Smooth muscle cell (in vitro differentiated cells): ENCODE results near the gene RPL22. TPM values are rescaled to one million over a fixed set of nuclear protein-coding genes. Genes with fewer than 3 reads are reported as not detected.

Experiments used
- DNase-seq: peaks from one replicate; lab custom pipeline; 2025; ENCODE audit not compliant: unreplicated experiment; lab: John Stamatoyannopoulos, UW
- H2AFZ ChIP-seq: fragments of 200-600 bp; sonication (generic); 2 replicates; pipeline ENCODE4 v1.6.0; 2016; ENCODE audit warnings: antibody characterized with exemption, low read depth, mild to moderate bottlenecking
- H3F3A ChIP-seq: fragments of 200-600 bp; sonication (generic); 2 replicates; pipeline ENCODE4 v1.6.0; 2017; ENCODE audit warnings: antibody characterized with exemption, low read depth
- H3K27ac ChIP-seq: fragments of 200-600 bp; sonication (generic); 2 replicates; pipeline ENCODE4 v1.5.1; 2016; ENCODE audit warnings: low read depth, mild to moderate bottlenecking
- H3K27me3 ChIP-seq: fragments of 200-600 bp; sonication (generic); 2 replicates; pipeline ENCODE4 v1.6.1; 2016; ENCODE audit warnings: low read depth, mild to moderate bottlenecking
- H3K36me3 ChIP-seq: fragments of 200-600 bp; sonication (generic); 2 replicates; pipeline ENCODE4 v1.5.1; 2016; ENCODE audit warnings: low read depth
- H3K4me1 ChIP-seq: fragments of 200-600 bp; sonication (generic); 2 replicates; pipeline ENCODE4 v1.5.1; 2016; ENCODE audit warnings: low read depth
- H3K4me2 ChIP-seq: fragments of 200-600 bp; sonication (generic); 2 replicates; pipeline ENCODE4 v1.6.0; 2016; ENCODE audit warnings: mild to moderate bottlenecking
- H3K4me3 ChIP-seq: fragments of 200-600 bp; sonication (generic); 2 replicates; pipeline ENCODE4 v1.5.1; 2016; ENCODE audit warnings: mild to moderate bottlenecking
- H3K79me2 ChIP-seq: fragments of 200-600 bp; sonication (generic); 2 replicates; pipeline ENCODE4 v1.6.0; 2016; ENCODE audit warnings: low read depth, mild to moderate bottlenecking
- H3K9ac ChIP-seq: fragments of 200-600 bp; sonication (generic); 2 replicates; pipeline ENCODE4 v1.6.0; 2016; ENCODE audit warnings: low read depth
- H3K9me3 ChIP-seq: fragments of 200-600 bp; sonication (generic); replicated peaks from 2 replicates; pipeline ENCODE4 v1.5.1; 2016; ENCODE audit warnings: low read depth
- H4K20me1 ChIP-seq: fragments of 200-600 bp; sonication (generic); 2 replicates; pipeline ENCODE4 v1.6.0; 2016; ENCODE audit warnings: low read depth
- CTCF ChIP-seq: fragments of 200-600 bp; sonication (generic); IDR thresholded peaks from 2 replicates; pipeline ENCODE4 v1.5.1; 2017; ENCODE audit warnings: borderline replicate concordance, mild to moderate bottlenecking, antibody characterized with exemption; ENCODE audit not compliant: insufficient read depth, poor library complexity, severe bottlenecking
- WGBS: methylation state at CpG from one replicate; pipeline ENCODE4 v1.1.7; 2016; ENCODE audit warnings: low lambda C conversion rate; 5-methylcytosine and 5-hydroxymethylcytosine counted together
- polyA plus RNA-seq: library from polyadenylated mRNA; unstranded; fragments of >200 nt; fragmentation: Nextera tagmentation; extraction: Ambion mirVana; gene quantifications from 2 replicates; pipeline ENCODE4 v1.2.1, GENCODE V29; 2016
- total RNA-seq: library from RNA; depleted of rRNA; stranded (reverse); fragments of >200 nt; gene quantifications from 2 replicates; pipeline ENCODE4 v1.2.3, GENCODE V29; 2014

Gene RPL22
- total and polyA plus RNA-seq, 2 experiments from 2014 or later: 108 TPM

- Histone ChIP-seq H3K4me1 (no peaks in the 10 kb centered on the region), H4K20me1 (no peaks in the 10 kb centered on the region), H3K36me3 (no peaks in the 10 kb centered on the region), H3K9me3 (no peaks in the 10 kb centered on the region), H2AFZ (no peak overlapping the region), H3K4me2 (no peak overlapping the region), H3K79me2 (no peaks in the 10 kb centered on the region), H3K9ac (no peak overlapping the region), H3K27me3 (peaks cover 25% of the 10 kb centered on the region), H3F3A (no peaks in the 10 kb centered on the region), H3K4me3 (no peak overlapping the region), H3K27ac (no peak overlapping the region)
- WGBS: 93% methylated on average over 24 of the region's 24 CpGs
- no peak for DNase-seq
- TF ChIP-seq CTCF: no peak
These were observed 53.5 kb downstream of the RPL22 start for GRCh38 chr1:6145864-6146410.

- Histone ChIP-seq H3K9ac (no peak overlapping the region), H3K4me3 (no peak overlapping the region), H3K27me3 (peaks cover 25% of the 10 kb centered on the region), H3K79me2 (no peaks in the 10 kb centered on the region), H3K36me3 (no peaks in the 10 kb centered on the region), H3K9me3 (no peaks in the 10 kb centered on the region), H4K20me1 (no peaks in the 10 kb centered on the region), H3F3A (no peaks in the 10 kb centered on the region), H3K4me1 (no peaks in the 10 kb centered on the region), H3K27ac (no peak overlapping the region), H2AFZ (no peak overlapping the region), H3K4me2 (no peak overlapping the region)
- DNase-seq: no peak
- TF ChIP-seq CTCF: no peak
- WGBS: 88% methylated on average over 2 of the region's 2 CpGs
These were observed 54.0 kb downstream of the RPL22 start for GRCh38 chr1:6145396-6145750.

GRCh38 chr1:6144647-6145395 is 54.6 kb downstream of the RPL22 start:
- Histone ChIP-seq H4K20me1 (no peaks in the 10 kb centered on the region), H3K27me3 (peaks cover 25% of the 10 kb centered on the region), H3K9me3 (no peaks in the 10 kb centered on the region), H3F3A (no peaks in the 10 kb centered on the region), H3K27ac (no peak overlapping the region), H3K9ac (no peak overlapping the region), H3K4me3 (no peak overlapping the region), H2AFZ (no peak overlapping the region), H3K4me1 (no peaks in the 10 kb centered on the region), H3K4me2 (no peak overlapping the region), H3K79me2 (no peaks in the 10 kb centered on the region), H3K36me3 (no peaks in the 10 kb centered on the region)
- no peak for TF ChIP-seq CTCF
- 76% methylated on average over 16 of the region's 16 CpGs for WGBS
- no peak for DNase-seq

- Histone ChIP-seq H3K4me2 (no peak overlapping the region), H2AFZ (no peak overlapping the region), H4K20me1 (no peaks in the 10 kb centered on the region), H3K4me1 (no peaks in the 10 kb centered on the region), H3K36me3 (no peaks in the 10 kb centered on the region), H3K9me3 (no peaks in the 10 kb centered on the region), H3K27ac (no peak overlapping the region), H3K9ac (no peak overlapping the region), H3K79me2 (no peaks in the 10 kb centered on the region), H3F3A (no peaks in the 10 kb centered on the region), H3K4me3 (no peak overlapping the region), H3K27me3 (peaks cover 20% of the 10 kb centered on the region)
- no peak for TF ChIP-seq CTCF
- 85% methylated on average over 7 of the region's 7 CpGs for WGBS
- DNase-seq: no peak
These were observed 55.2 kb downstream of the RPL22 start for GRCh38 chr1:6144175-6144574.
